Duodenal mucosa (tissue), 2 donors: ENCODE results near the gene GAST.
"Not testable (repeated sequence)": the region's sequence is repeated elsewhere in the genome, so short reads cannot be mapped to it uniquely, and the experiment has no call there.

ENCODE experiments used
- H3K27ac ChIP-seq: one replicate; pipeline ENCODE4 v1.7.0; 2013; ENCODE audit warnings: low read depth, low read length
- H3K27me3 ChIP-seq, 2 donors: one replicate each; pipeline ENCODE4 v1.7.0; 2013; ENCODE audit warnings: low read length in 2 of 2, control low read depth in 1 of 2; ENCODE audit not compliant: insufficient read depth in 2 of 2, control insufficient read depth in 1 of 2
- H3K36me3 ChIP-seq, 2 donors: one replicate each; pipeline ENCODE4 v1.7.0; 2013; ENCODE audit warnings: low read length in 2 of 2, control low read depth in 1 of 2; ENCODE audit not compliant: insufficient read depth in 2 of 2, control insufficient read depth in 1 of 2
- H3K4me1 ChIP-seq, 2 donors: one replicate each; pipeline ENCODE4 v1.7.0; 2013; ENCODE audit warnings: low read length in 2 of 2, control low read depth in 1 of 2; ENCODE audit not compliant: insufficient read depth in 2 of 2, control insufficient read depth in 1 of 2
- H3K4me3 ChIP-seq, 2 donors: one replicate each; pipeline ENCODE4 v1.7.0; 2013; ENCODE audit warnings: low read length in 2 of 2, low read depth in 1 of 2
- H3K9ac ChIP-seq, 2 donors: one replicate each; pipeline ENCODE4 v1.7.0; 2013; ENCODE audit warnings: low read length in 2 of 2, low read depth in 1 of 2
- H3K9me3 ChIP-seq, 2 donors: one replicate each; pipeline ENCODE4 v1.7.0; 2013; ENCODE audit warnings: low read length in 2 of 2, control low read depth in 1 of 2; ENCODE audit not compliant: control insufficient read depth in 1 of 2

The GAST gene

DNA sequence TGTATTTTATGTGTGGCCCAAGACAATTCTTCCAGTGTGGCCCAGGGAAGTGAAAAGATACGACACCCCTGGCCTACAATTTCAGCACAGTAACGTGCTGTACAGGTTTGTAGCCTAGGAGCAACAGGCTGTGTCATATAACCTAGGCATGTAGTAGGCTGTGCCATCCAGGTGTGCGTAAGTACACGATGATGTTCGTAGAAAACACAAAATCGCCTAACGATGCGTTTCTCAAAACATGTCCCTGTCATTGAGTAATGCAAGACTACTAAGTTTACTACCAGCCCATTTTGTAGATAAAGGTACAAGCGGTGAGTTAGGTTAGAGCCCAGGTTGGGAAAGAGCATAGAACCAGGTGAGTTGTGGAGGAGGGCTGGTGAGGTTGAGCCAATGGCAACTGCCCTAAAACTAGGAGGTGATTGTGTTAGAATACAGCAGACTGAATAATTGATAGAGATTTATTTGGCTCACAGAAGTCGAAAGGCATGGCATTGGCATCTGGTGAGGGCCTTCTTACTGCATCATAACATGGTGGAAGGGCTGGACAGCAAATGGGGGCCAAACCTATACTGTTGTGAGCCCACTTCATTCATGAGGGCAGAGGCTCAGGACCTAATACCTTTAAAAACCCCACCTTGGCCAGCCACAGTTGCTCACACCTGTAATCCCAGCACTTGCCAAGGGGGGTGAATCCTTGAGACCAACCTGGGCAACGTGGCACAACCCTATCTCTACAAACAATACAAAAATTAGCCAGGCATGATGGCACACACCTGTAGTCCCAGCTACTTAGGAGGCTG is 19.2 kb upstream of the GAST start:
- Histone ChIP-seq H3K36me3 (peaks cover 39 to 60% of the 10 kb centered on the region in 2 donors), H3K27ac (no peak overlapping the region)

GRCh38 chr17:41695134-41695661 is 16.9 kb upstream of the GAST start:
- Histone ChIP-seq H3K4me1 (peaks cover 13 to 21% of the 10 kb centered on the region in 2 donors), H3K27ac (no peak overlapping the region), H3K36me3 (peaks cover 30 to 51% of the 10 kb centered on the region in 2 donors)

More for the DNA sequence above, 19.2 kb upstream of the GAST start:
- H3K9ac ChIP-seq = no peak overlapping the region
- H3K9me3 ChIP-seq = no peaks in the 10 kb centered on the region
- peaks cover 25 to 26% of the 10 kb centered on the region in 2 donors for H3K4me1 ChIP-seq
- no peaks in the 10 kb centered on the region for H3K27me3 ChIP-seq
- H3K4me3 ChIP-seq = no peak overlapping the region

DNA sequence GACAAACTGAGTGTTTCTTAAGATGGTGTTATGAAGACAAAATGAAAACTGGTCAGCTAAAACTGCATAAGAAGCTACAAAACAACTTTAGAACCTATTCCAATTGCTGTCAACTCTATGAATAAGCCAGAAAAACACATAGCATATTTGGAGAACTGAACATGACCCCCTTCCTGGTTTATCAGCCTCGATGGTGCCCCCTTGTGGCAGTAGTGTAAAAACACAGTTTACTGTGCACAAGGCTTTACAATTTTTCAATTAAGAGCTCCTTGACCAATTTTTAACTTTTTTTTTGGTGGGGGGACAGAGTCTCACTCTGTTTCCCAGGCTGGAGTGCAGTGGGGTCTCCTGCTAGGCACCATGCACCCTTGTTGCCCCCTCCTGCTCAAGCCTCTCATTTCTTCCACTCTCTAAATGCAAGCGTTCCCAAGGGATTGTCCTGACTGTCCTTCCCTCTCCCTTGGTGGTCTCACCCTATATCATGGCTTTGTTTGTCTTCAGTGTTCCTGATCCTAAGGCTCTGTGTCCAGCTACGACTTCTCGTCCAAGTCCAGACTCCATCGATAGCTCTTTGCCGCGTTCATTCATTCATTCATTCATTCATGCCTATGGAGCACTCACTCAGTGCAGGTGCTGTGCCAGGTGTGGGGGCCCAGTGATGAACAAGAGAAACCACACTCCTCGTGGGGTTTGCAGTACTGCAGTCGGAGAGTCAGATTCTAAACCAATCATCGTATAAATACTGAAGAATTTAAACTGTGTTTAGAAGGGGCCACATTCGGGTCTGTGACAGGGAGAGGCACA is 16.0 kb upstream of the GAST start:
- Histone ChIP-seq H3K4me3 (no peak overlapping the region), H3K27ac (no peak overlapping the region), H3K9me3 (no peaks in the 10 kb centered on the region), H3K36me3 (peaks cover 22 to 42% of the 10 kb centered on the region in 2 donors), H3K9ac (no peak overlapping the region), H3K27me3 (no peaks in the 10 kb centered on the region), H3K4me1 (peaks cover 4 to 12% of the 10 kb centered on the region in 2 donors)

More at GRCh38 chr17:41695134-41695661, 16.9 kb upstream of the GAST start:
- Histone ChIP-seq H3K9me3 (no peaks in the 10 kb centered on the region), H3K9ac (no peak overlapping the region), H3K4me3 (no peak overlapping the region), H3K27me3 (no peaks in the 10 kb centered on the region)

DNA sequence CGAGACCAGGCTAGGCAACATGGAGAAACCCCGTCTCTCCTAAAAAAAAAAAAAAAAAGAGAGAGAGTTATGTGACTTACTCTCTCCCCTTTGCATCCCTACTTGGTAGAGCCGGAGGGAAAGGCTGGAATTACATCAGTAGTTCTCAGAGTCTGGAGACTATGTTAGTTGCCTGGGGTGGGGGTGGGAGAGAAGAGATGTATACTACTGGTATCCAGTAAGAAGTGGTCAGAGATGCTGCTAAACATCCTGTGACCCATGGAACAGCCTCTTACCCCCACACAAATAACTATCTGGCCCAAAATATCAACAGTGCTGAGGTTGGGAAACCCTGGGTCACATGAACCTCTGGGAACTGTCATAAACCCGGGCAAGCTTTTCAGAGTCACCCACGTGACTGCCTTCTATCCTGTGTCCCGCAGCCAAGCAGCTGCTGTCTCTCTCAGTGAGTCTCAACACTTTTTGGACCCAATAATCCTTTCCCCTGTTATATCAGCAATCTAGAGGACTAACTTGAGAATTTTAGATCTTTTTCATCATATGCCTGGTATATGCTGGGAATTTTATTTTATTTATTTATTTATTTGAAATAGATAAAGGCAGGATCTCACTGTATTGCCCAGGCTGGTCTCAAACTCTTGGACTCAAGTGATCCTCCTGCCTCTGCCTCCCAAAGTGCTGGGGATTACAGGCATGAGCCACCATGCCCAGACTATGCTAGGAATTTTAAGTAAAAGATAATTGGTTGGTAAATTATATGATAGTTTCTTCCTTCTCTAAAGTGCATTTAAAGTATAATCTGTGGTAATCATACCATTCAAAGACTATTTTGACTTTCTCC is 14.8 kb upstream of the GAST start:
- Histone ChIP-seq H3K36me3 (peaks cover 11 to 30% of the 10 kb centered on the region in 2 donors), H3K27ac (no peak overlapping the region), H3K9ac (no peak overlapping the region), H3K27me3 (no peaks in the 10 kb centered on the region), H3K9me3 (no peaks in the 10 kb centered on the region), H3K4me3 (no peak overlapping the region), H3K4me1 (peaks cover 0 to 11% of the 10 kb centered on the region in 2 donors)

DNA sequence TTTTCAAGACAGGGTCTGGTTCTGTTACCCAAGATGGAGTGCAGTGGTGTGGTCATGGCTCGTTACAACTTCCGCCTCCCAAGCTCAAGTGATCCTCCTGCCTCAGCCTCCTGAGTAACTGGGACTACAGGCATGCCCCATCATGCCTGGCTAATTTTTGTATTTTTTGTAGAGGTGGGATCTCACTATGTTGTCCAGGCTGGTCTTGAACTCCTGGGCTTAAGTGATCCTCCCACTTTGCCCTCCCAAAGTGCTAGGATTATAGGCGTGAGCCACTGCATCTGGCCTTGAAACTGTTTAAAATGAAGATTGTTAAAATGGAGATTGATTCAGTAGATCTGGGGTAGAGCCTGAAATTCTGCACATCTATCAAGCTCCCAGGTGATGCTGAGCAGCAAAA is 11.3 kb upstream of the GAST start:
- not testable (repeated sequence) for H3K4me3 ChIP-seq, H3K36me3 ChIP-seq, H3K9ac ChIP-seq, H3K27me3 ChIP-seq, H3K27ac ChIP-seq, H3K9me3 ChIP-seq
- peaks cover 0 to 11% of the 10 kb centered on the region in 2 donors for H3K4me1 ChIP-seq

GRCh38 chr17:41702712-41703111 is 9.4 kb upstream of the GAST start:
- Histone ChIP-seq H3K9ac (no peak overlapping the region), H3K27me3 (no peaks in the 10 kb centered on the region), H3K9me3 (no peaks in the 10 kb centered on the region), H3K4me1 (no peaks in the 10 kb centered on the region), H3K36me3 (no peaks in the 10 kb centered on the region), H3K27ac (no peak overlapping the region), H3K4me3 (no peak overlapping the region)

GRCh38 chr17:41705271-41705991 is 6.7 kb upstream of the GAST start:
- no peak overlapping the region for H3K27ac ChIP-seq
- no peak overlapping the region for H3K4me3 ChIP-seq

DNA sequence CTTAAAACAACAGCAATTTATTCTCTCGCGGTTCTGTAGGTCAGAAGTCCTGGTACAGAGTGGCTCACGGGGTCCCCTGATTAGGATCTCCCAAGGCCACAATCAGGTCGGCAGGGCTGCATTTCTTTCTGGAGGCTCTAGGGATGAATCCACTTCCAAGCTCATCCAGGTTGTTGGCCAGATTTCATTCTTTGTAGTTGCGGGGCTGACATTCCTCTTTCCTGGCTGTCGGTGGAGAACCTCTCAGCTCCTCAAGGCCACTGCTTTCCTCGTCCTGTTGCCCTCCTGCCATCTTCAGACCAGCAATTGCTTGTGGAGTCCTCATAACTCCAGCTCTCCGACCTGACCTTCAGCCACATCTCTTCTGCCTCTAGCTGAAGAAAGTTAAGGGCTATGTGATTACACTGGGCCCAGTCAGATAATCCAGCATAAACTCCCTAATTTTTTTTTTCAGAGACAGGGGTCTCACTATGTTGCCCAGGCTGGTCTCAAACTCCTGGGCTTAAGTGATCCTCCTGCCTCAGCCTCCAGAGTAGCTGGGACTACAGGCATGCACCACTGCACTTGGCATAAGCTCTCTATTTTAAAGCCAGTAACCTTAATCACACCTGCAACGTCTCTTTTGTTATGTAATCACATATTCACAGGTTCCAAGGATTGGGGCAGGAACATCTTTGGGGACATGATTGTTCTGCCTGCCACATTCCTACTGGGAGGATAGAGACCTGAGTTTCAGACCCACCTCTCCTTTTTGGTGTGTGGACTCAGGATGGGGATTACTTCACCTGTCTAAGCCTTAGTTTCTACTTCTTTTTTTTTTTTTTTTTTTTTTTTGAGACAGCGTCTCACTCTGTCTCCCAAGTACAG is 4.1 kb upstream of the GAST start:
- Histone ChIP-seq H3K36me3 (no peaks in the 10 kb centered on the region), H3K4me3 (no peak overlapping the region), H3K9ac (no peak overlapping the region), H3K27me3 (no peaks in the 10 kb centered on the region), H3K27ac (no peak overlapping the region), H3K4me1 (no peaks in the 10 kb centered on the region), H3K9me3 (no peaks in the 10 kb centered on the region)

More at GRCh38 chr17:41705271-41705991, 6.7 kb upstream of the GAST start:
- no peaks in the 10 kb centered on the region for H3K27me3 ChIP-seq
- no peaks in the 10 kb centered on the region for H3K36me3 ChIP-seq
- H3K9me3 ChIP-seq = no peaks in the 10 kb centered on the region
- no peaks in the 10 kb centered on the region for H3K4me1 ChIP-seq
- H3K9ac ChIP-seq = no peak overlapping the region
